ENCODE results near the gene ISG20.

DNA sequence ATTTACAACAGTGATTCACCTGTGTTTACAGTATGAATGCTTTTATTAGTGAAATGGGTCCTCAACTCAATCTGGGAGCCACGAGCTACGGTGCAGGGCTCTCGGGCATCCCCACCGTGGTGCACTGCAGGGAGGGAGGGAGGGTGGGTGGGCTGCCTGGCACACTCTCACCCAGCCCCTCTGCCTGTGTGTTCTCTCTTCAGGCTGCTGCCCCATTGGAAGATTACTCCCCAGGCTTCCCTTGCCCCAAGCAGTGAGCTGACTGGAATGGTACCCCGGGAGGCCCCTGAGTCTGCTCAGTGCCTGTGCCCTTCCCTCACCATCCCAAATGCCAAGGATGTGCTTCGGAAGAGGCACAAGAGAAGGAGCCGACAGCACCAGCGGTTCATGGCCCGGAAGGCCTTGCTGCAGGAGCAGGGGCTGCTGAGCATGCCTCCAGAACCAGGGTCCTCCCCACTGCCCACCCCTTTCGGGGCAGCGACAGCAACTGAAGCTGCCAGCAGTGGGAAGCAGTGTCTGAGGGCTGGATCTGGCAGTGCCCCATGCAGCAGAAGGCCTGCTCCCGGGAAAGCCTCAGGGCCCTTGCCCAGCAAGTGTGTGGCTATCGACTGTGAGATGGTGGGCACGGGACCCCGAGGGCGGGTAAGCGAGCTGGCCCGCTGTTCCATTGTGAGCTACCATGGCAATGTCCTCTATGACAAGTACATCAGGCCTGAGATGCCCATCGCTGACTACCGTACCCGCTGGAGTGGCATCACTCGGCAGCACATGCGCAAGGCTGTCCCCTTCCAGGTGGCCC, 12.7 kb upstream of the ISG20 start:
- TF ChIP-seq, protein P1, sequence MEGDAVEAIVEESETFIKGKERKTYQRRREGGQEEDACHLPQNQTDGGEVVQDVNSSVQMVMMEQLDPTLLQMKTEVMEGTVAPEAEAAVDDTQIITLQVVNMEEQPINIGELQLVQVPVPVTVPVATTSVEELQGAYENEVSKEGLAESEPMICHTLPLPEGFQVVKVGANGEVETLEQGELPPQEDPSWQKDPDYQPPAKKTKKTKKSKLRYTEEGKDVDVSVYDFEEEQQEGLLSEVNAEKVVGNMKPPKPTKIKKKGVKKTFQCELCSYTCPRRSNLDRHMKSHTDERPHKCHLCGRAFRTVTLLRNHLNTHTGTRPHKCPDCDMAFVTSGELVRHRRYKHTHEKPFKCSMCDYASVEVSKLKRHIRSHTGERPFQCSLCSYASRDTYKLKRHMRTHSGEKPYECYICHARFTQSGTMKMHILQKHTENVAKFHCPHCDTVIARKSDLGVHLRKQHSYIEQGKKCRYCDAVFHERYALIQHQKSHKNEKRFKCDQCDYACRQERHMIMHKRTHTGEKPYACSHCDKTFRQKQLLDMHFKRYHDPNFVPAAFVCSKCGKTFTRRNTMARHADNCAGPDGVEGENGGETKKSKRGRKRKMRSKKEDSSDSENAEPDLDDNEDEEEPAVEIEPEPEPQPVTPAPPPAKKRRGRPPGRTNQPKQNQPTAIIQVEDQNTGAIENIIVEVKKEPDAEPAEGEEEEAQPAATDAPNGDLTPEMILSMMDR (IDR thresholded peaks at IDR 0.05; ENCODE audit: low read depth, low read length, missing input control) = no peak
- TF ChIP-seq GABPA (IDR thresholded peaks at IDR 0.05 in 1 of 2, conservative IDR thresholded peaks at IDR 0.05 in 1 of 2) = no peak
- TF ChIP-seq TAF1 (conservative IDR thresholded peaks at IDR 0.05) = no peak
- TF ChIP-seq EGR1 (IDR thresholded peaks at IDR 0.05; ENCODE audit: low read depth in 2 of 2) = no peak
- TF ChIP-seq HNF4A (conservative IDR thresholded peaks at IDR 0.05) = no peak
- TF ChIP-seq, protein P2, sequence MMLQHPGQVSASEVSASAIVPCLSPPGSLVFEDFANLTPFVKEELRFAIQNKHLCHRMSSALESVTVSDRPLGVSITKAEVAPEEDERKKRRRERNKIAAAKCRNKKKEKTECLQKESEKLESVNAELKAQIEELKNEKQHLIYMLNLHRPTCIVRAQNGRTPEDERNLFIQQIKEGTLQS (IDR thresholded peaks at IDR 0.05) = no peak
- TF ChIP-seq, protein P3, sequence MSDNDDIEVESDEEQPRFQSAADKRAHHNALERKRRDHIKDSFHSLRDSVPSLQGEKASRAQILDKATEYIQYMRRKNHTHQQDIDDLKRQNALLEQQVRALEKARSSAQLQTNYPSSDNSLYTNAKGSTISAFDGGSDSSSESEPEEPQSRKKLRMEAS (IDR thresholded peaks at IDR 0.05) = no peak
- TF ChIP-seq, protein P4, sequence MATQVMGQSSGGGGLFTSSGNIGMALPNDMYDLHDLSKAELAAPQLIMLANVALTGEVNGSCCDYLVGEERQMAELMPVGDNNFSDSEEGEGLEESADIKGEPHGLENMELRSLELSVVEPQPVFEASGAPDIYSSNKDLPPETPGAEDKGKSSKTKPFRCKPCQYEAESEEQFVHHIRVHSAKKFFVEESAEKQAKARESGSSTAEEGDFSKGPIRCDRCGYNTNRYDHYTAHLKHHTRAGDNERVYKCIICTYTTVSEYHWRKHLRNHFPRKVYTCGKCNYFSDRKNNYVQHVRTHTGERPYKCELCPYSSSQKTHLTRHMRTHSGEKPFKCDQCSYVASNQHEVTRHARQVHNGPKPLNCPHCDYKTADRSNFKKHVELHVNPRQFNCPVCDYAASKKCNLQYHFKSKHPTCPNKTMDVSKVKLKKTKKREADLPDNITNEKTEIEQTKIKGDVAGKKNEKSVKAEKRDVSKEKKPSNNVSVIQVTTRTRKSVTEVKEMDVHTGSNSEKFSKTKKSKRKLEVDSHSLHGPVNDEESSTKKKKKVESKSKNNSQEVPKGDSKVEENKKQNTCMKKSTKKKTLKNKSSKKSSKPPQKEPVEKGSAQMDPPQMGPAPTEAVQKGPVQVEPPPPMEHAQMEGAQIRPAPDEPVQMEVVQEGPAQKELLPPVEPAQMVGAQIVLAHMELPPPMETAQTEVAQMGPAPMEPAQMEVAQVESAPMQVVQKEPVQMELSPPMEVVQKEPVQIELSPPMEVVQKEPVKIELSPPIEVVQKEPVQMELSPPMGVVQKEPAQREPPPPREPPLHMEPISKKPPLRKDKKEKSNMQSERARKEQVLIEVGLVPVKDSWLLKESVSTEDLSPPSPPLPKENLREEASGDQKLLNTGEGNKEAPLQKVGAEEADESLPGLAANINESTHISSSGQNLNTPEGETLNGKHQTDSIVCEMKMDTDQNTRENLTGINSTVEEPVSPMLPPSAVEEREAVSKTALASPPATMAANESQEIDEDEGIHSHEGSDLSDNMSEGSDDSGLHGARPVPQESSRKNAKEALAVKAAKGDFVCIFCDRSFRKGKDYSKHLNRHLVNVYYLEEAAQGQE (IDR thresholded peaks at IDR 0.05) = no peak
